Hematopoietic multipotent progenitor cell (in vitro differentiated cells): Measurements from ENCODE around the gene ING5. TPM values are rescaled to one million over a fixed set of nuclear protein-coding genes. Genes with fewer than 3 reads are reported as not detected.

Experiments
- DNase-seq, 3 donors: peaks; one replicate each; pipeline ENCODE4 v3.0.0-alpha.2; 2011 to 2015; ENCODE audit warnings: low read depth in 2 of 3, low spot score in 2 of 3
- total RNA-seq: library from RNA; depleted of rRNA; stranded (reverse); fragments of >200 nt; gene quantifications from one replicate; pipeline ENCODE4 v1.2.3, GENCODE V29; 2012

Gene ING5
- total RNA-seq, 1 donor: 43.9 TPM

DNA sequence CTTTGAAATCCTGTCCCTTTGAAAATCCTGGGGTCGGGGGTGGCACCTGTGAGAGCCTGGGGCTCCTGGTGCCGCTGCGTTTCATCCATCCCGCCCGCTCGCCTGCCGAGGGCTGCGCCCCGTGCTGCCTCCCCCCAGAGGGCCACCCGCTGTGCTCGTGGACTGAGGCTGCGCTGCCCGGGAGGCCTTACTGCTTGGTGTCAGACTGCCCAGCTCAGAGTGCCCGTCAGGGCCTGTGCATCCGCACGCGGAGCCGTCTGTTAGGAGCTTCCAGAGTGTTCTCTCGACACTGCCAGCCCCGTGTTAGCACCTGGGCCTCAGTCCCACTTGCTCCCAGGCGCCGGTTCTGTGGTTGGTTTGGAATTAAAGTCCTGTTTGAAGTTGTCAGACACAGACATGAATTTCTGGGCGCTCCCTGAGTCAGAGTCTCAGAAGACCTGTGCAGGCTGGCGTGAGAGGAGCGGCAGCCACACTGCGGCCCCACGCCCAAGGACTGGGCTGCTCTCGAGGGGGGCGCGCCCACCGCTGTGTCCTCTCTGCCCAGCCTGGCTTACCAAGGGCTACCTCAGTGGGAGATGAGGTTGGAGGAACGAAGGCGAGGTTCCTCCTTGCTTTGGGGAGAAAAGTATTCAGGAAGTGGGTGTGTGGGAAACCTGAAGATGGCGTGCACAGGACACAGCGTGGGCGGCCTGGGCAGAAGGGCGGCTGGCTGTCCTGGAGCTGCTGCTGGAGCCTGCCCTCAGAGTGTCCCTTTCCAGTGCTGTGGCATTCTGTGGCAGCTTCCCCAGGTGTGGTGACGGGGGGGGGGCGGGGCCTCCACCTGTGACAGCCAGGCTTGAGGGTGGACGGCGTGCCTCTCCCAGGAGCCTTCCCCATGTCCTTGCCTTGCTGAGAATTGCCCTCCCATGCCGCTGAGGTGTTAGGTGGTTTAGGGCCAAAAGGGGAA is 29.3 kb upstream of the ING5 start:
- no peak for DNase-seq

GRCh38 chr2:241673189-241673663 is 28.6 kb upstream of the ING5 start:
- no peak for DNase-seq

GRCh38 chr2:241673797-241674725 is 27.8 kb upstream of the ING5 start:
- no peak for DNase-seq

DNA sequence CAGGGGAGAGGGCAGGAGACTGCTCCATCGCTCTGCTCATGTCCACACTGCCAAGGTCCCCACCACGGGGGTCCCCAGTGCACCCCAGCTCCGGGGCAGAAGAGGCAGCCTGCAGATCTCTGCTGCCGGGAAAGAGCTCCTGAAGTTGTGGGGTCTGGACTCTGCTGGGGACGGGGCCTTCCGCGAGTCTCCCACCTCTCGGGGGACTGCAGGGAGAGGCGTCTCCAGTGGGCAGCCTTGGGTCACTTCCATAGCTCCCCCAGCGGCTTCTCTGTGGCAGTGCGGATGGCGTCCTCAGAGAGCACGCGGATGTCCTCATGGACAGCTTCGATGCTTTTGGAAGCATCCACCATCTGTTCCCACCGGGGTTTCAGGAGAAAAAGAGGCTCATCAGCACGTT is 26.0 kb upstream of the ING5 start:
- DNase-seq: no peak

GRCh38 chr2:241676665-241677064 is 25.2 kb upstream of the ING5 start:
- no peak for DNase-seq

GRCh38 chr2:241677392-241677791 is 24.4 kb upstream of the ING5 start:
- no peak for DNase-seq

DNA sequence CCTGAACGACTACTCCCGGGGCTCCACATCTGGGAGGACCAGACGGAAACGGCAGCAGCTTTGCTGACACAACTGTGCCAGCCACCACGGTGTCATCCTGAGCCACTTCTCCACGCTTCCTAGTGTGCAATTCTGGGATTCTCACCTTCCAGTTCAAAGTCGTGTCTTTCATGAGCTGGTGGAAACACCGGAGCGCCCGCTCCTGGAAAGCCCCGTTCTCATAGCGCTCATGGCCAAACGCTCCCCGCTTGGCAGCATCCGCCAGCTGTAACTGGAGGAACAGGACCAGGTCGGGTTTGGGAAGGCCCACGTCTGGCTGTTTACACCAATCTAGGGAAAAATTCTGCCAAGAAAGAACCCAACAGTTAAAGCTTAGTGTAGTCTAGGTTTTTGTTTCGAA is 23.5 kb upstream of the ING5 start:
- no peak for DNase-seq

DNA sequence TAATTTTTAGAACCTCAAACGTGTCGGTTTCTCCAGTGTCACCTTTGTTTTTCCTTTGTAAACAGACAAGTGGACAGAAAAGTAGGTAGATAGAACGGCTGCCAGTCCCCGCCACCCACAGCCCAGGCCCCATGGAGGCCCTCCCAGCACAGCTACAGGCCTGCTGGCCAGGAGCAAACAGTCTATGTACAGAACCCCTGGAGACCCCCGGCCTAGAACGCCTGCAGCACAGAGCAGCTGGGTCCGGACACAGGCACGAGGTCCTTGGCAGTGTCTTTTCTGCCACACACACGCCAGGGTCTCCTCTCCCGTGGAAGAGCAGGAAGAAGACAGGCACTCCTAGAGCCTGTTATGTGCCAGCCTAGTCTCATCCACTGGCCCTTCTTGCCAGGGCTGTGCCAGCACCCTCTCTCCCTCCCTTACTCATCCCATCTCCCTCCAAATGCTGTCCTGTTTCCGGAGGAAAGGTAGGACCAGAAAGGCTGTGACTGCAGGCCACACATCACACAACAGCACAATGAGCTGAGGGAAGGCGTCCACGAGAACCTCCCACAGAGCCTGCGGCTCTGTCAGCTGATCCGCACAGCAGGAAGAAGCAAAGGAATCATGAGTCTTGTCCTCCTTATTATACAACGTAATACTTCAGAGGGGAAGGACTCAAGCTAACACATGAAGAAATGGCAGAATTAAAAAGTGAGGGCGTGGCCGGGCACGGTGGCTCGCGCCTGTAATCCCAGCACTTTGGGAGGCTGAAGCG is 22.9 kb upstream of the ING5 start:
- no peak for DNase-seq

GRCh38 chr2:241680044-241680443 is 21.8 kb upstream of the ING5 start:
- DNase-seq: no peak

DNA sequence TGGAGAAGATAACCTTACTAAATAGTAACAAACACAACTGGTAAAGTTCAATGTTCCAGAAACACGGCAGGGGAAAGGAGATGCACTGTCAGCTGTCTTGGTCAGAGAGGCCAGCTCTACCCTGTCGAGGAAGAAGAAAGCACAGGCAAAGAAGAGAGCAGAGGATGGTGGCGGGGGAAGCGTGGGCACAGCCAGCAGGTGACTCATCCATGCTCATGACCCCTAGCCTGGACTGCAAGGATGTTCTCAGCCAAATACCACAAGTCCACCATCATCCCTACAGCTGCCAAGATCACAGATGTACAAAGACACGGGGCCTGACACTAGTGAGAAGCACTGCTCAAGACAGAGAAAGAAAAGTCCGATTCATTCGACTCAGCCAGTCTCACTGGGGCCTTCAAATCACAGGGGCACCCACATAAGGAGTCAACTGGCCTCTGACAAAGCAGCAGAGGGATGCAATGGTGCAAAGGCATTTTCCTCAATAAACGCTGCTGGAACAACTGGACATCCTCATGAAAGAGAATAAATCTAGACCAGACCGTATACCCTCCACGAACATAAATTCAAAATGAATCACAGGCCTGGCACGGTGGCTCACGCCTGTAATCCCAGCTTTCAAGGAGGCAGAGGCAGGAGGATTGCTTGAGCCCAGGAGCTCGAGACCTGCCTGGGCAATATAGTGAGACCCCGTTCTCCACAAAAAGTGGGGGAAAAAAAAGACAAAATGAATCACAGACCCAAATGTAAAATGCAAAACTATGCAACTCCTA is 20.8 kb upstream of the ING5 start:
- no peak for DNase-seq

DNA sequence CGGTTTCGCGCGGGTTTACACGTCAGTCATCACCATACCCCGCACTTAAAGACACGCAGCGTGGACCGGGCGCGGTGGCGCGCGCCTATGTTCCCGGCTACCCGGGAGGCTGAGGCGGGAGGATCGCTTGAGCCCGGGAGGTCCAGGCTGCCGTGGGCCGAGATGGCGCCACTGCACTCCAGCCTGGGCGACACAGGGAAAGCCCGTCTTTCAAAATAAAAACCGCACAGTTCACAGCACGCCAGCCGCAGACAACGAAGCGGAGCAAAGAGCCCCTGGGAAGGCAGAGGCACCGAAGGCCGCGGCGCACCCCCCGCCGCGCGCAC is 15.6 kb upstream of the ING5 start:
- no peak for DNase-seq

DNA sequence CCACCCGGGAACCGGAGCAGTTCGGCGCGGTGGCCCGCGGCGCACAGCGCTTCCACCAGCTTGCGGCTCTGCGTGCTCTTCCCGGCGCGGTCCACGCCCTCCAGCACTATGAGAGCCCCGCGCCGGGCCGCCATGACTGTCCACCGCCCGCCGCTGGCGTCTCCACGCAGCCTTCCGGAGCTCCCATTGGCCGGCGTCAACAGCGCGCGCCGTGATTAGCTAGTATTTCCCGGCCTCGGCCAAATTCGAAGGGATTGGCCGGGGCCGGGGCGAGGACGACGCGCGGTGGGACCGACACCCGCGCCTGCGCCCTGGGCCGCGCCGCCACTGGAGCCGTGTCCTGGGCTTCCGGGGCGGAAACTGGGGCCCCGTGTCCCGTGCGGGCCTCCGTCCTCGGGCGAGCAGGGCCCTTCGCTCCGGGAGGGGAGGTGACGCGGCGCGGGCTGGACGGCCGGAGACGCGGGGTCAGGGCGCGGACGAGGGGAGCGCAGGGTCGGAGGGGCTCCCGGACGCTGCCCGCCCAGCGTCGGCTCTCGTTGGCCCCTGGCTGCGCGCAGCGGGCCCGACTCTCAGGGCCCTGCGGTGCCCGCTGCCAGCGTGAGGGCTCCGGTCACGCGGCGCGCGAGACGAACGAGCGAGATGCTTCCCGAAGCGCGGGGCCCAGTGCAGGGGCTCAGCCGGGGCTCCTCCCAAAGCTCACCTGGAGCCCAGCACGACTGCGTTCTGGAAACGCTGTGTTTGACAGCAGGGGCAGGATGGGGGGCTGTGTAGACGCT is 15.0 kb upstream of the ING5 start, which contains the start of gene DTYMK:
TSS of gene DTYMK (minus strand) at position 166 of the 776 bp plus-strand sequence. CDS start at position 134, 32 bp downstream.
- peak; percentile 93 to 97 (median 95) for DNase-seq

DNA sequence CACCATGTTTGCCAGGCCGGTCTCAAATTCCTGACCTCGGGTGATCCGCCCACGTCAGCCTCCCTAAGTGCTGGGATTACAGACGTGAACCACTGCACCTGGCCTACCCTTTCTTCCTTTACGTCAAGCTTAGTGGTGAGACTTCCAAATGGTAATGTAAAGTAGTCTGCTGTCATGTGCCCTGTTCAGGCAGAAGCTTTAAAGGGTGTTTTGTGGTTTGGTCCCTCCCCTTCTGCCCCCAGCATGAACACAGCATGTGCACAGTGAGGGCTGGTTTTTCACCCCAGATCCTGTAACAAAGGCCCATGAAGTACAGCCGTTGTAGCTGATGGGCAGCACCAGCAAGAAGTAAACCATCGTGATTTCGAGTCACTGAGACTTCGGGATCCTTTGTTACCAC is 12.5 kb upstream of the ING5 start:
- DNase-seq: no peak

- no peak for DNase-seq
Observed at GRCh38 chr2:241690202-241690717, 11.6 kb upstream of the ING5 start.

DNA sequence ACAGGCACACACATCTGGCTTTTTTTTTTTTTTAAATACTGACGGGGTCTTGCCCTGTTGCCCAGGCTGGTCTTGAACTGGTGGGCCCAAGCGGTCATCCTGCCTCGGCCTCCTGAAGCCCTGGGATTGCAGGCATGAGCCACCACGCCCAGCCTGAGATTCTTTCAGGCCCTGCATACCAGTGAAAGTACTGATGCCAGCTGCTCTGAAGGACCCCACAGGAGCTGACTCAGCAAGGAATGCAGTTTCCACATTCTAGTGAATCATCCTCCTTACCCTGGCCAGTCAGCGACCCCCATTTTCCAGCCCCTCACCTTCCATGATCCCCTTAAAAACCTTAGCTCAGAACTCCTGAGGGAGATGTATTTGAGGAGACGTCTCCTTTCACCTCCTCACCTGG is 9.4 kb upstream of the ING5 start:
- DNase-seq: no peak

DNA sequence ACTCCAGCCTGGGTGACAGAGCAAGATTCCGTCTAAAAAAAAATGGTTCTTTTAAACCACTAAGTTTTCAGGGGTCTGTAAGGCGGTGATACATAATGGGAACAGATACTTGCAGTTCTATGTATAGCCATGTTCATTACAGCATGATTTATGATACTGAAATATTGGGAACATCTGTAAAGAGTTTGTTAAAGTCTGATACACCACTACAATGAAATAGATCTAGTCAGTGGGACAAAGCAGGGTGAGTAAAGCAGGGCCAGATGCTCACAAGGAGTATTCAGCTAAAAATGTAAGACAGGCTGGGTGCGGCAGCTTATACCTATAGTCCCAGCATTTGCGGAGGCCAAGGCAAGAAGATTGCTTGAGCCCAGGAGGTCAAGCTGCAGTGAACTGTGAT is 6.2 kb upstream of the ING5 start:
- DNase-seq: no peak

GRCh38 chr2:241701149-241701398 is 765 bp upstream of the ING5 start:
- no peak for DNase-seq

GRCh38 chr2:241702155-241703031 is 554 bp downstream of the ING5 start:
- DNase-seq: peak; percentile 81 to 91 (median 90)
